Measurements from ENCODE around the gene ADRM1. TPM values are rescaled to one million over a fixed set of nuclear protein-coding genes. Genes with fewer than 3 reads are reported as not detected.

Gene ADRM1
- total RNA-seq, 2 experiments from 2014 or later, result 87.0 to 128 TPM

GRCh38 chr20:62273416-62273815 lies 29.4 kb upstream of the ADRM1 start:
- Histone ChIP-seq H3K4me1 (ENCODE audit: insufficient read depth, low read length, poor library complexity, severe bottlenecking) (no peaks in the 10 kb centered on the region), H3K9me2 (ENCODE audit: insufficient read depth, low read length) (no peaks in the 10 kb centered on the region), H4K20me1 (ENCODE audit: insufficient read depth, low read length) (no peaks in the 10 kb centered on the region), H3K4me3 (ENCODE audit: low read depth, low read length, poor library complexity, severe bottlenecking) (no peak overlapping the region), H2AFZ (ENCODE audit: low read length) (no peak overlapping the region), H3K79me2 (ENCODE audit: insufficient read depth, low read depth, low read length) (no peaks in the 10 kb centered on the region), H3K27ac (ENCODE audit: low read depth, low read length, poor library complexity, severe bottlenecking) (no peak overlapping the region), H3K36me3 (ENCODE audit: insufficient read depth, low read length) (0 out of 2 replicates have a peak, but pooled peaks cover 5% of the 10 kb centered on the region), H3K9me3 (ENCODE audit: low read length) (no peaks in the 10 kb centered on the region), H3K4me2 (ENCODE audit: low read length) (no peak overlapping the region)
- BruUV-seq (replicated peaks), result no TSS peak
- POLR2A ChIA-PET, result no interaction called here
- CTCF ChIA-PET (ENCODE audit: unreplicated experiment), result no interaction called here
- TF ChIP-seq EZH2phosphoT487 (IDR thresholded peaks at IDR 0.05; ENCODE audit: borderline replicate concordance, low read depth, low read length) (no peak), CTCF (conservative IDR thresholded peaks at IDR 0.05; ENCODE audit: low read length) (no peak)
- intact Hi-C loops (cut with micrococcal nuclease; ENCODE audit: unreplicated experiment), result no loop called here
- DNase-seq (ENCODE audit: low spot score), result no peak

DNA sequence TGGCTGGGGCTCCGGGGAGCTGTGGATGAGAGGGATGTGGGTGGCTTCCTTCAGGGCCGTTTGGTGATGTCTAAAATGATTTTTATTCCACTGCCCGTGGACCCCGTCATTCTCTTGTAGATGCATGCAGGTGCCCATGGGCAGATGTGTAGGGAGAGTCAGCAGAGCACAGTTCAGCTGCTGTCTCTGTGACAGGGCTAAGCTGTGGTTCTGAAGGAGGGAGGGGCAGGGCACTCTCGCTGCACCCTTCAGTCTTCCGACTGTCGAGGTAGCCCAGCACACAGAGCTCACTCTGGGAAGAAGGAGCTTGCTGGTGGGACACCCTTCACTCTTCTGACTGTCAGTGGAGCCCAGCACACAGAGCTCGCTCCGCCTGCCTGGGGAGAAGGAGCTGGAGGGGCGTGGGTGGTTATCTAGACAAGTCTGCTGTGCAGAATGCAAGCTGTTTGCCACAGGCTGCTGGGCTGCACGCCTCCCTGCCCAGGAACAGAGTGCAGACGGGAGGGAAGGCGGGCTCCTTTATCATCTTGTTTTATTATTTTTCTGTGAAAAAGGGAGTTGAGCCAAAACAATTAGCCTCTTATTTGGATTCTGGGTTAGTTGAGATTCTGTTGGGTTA lies 28.4 kb upstream of the ADRM1 start:
- Histone ChIP-seq H3K4me1 (ENCODE audit: insufficient read depth, low read length, poor library complexity, severe bottlenecking) (no peaks in the 10 kb centered on the region), H4K20me1 (ENCODE audit: insufficient read depth, low read length) (no peaks in the 10 kb centered on the region), H2AFZ (ENCODE audit: low read length) (no peak overlapping the region), H3K4me3 (ENCODE audit: low read depth, low read length, poor library complexity, severe bottlenecking) (no peak overlapping the region), H3K9me3 (ENCODE audit: low read length) (no peaks in the 10 kb centered on the region), H3K9me2 (ENCODE audit: insufficient read depth, low read length) (no peaks in the 10 kb centered on the region), H3K4me2 (ENCODE audit: low read length) (no peak overlapping the region), H3K27ac (ENCODE audit: low read depth, low read length, poor library complexity, severe bottlenecking) (no peak overlapping the region), H3K79me2 (ENCODE audit: insufficient read depth, low read depth, low read length) (no peaks in the 10 kb centered on the region), H3K36me3 (ENCODE audit: insufficient read depth, low read length) (peaks cover 11% of the 10 kb centered on the region)
- no TSS peak for BruUV-seq (replicated peaks)
- TF ChIP-seq EZH2phosphoT487 (IDR thresholded peaks at IDR 0.05; ENCODE audit: borderline replicate concordance, low read depth, low read length) (no peak), CTCF (conservative IDR thresholded peaks at IDR 0.05; ENCODE audit: low read length) (no peak)
- ChIA-PET CTCF (ENCODE audit: unreplicated experiment) (no interaction called here), POLR2A (no interaction called here)
- no peak for DNase-seq (ENCODE audit: low spot score)
- intact Hi-C loops (cut with micrococcal nuclease; ENCODE audit: unreplicated experiment), result no loop called here

DNA sequence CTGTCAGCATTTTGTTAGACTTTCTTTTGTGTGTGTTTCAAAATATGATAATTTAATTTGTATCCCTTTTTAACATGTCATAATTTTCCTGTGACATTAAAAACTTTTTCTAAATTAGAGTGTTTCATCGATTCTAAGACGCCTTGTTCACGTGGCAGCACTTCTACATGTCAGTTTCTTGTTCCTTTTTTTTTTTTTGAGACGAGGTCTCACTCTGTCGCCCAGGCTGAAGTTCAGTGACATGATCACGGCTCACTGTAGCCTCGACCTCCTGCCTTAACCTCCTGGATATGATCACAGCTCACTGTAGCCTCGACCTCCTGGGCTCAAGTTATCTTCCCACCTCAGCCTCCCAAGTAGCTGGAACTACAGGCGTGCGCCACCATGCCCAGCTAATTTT lies 27.6 kb upstream of the ADRM1 start:
- intact Hi-C loops (cut with micrococcal nuclease; ENCODE audit: unreplicated experiment), result no loop called here
- ChIA-PET POLR2A (interaction anchor here (0.7 kb wide), 1 partner anchor 1758 kb away, joined by 3 read pairs; no protein-coding TSS in a partner anchor), CTCF (ENCODE audit: unreplicated experiment) (no interaction called here)
- Histone ChIP-seq H3K4me3 (ENCODE audit: low read depth, low read length, poor library complexity, severe bottlenecking) (no peak overlapping the region), H2AFZ (ENCODE audit: low read length) (no peak overlapping the region), H3K9me3 (ENCODE audit: low read length) (no peaks in the 10 kb centered on the region), H3K4me1 (ENCODE audit: insufficient read depth, low read length, poor library complexity, severe bottlenecking) (no peaks in the 10 kb centered on the region), H3K9me2 (ENCODE audit: insufficient read depth, low read length) (no peaks in the 10 kb centered on the region), H3K36me3 (ENCODE audit: insufficient read depth, low read length) (peaks cover 18% of the 10 kb centered on the region), H3K4me2 (ENCODE audit: low read length) (no peak overlapping the region), H3K27ac (ENCODE audit: low read depth, low read length, poor library complexity, severe bottlenecking) (no peak overlapping the region), H3K79me2 (ENCODE audit: insufficient read depth, low read depth, low read length) (no peaks in the 10 kb centered on the region), H4K20me1 (ENCODE audit: insufficient read depth, low read length) (no peaks in the 10 kb centered on the region)
- no peak for TF ChIP-seq EZH2phosphoT487 (IDR thresholded peaks at IDR 0.05; ENCODE audit: borderline replicate concordance, low read depth, low read length)
- no peak for TF ChIP-seq CTCF (conservative IDR thresholded peaks at IDR 0.05; ENCODE audit: low read length)
- BruUV-seq (replicated peaks), result no TSS peak
- no peak for DNase-seq (ENCODE audit: low spot score)

Data from OCI-LY7 (cell line).